ENCODE results near the gene CDK14.

CDK14 gene

DNA sequence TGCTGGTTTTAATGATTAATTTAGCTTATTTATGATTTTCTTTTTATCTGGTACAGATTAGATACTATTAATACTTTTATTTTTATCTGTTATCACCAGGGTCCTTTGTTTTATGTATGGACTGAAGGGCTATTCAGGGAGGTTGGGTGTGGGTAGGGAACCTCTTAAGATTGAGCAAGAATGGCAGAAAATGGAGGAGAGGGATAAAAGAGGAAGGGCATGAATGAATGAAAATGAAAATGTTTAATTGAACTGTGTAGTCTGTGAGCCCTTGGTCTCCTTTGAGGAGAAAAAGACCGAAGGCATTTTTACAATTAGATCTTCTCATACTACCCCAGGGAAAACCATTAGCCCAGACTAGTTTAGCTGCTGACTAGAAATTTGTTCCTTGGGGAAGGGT is 93.1 kb downstream of the CDK14 start:
- no peak for DNase-seq

DNA sequence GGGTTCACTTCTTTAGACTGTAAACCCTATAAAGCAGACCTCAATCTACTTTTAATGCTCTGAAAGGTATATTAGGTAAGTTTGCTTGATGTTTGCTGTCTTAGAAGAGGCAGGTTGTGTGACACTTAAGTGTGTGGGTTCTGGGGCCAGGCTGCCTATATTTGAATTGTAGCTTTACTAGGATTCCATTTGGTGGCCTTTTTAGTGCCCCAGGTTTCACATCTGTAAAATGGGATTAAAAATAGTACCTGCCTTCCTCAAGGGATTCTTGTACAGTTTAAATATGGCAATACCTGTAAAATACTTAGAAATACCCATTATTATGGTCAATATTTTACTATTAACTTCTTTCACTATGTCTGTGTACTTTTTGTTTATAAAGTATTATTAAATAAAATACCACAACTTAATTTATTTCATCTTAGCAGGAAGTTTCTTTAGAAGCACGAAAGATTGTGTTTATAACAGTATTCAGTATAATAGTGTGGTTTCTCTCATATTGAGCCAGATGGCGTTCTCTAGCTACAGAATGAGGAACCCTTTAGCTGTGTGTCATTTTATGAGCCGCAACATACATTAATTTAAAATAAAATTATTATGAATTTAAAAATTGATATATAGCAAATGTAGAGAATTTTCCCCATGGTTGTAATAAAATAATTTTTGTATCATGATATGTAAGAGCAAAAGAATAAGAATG is 94.2 kb downstream of the CDK14 start:
- DNase-seq, result no peak

- no peak for DNase-seq
These were observed 96.3 kb downstream of the CDK14 start for GRCh38 chr7:90692396-90692795.

DNA sequence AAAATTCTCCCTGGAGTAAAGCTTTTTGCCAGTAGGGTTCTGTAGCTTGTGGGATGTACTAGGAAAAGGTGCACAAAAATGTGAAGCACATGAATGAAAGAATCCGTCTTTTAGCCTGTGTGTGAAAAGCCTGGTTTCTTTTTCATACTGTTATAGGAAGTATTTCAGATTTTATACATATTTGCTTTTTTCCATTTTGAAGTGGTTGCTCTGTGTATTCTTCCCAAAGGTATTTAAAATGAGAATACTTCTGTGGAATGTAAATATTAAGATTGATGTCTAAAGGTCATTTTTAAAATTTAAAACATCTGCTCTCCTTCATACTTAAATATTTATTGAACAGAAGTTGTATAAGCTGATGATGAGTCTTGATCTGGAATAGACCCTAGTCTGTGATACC is 96.8 kb downstream of the CDK14 start:
- DNase-seq, result no peak

DNA sequence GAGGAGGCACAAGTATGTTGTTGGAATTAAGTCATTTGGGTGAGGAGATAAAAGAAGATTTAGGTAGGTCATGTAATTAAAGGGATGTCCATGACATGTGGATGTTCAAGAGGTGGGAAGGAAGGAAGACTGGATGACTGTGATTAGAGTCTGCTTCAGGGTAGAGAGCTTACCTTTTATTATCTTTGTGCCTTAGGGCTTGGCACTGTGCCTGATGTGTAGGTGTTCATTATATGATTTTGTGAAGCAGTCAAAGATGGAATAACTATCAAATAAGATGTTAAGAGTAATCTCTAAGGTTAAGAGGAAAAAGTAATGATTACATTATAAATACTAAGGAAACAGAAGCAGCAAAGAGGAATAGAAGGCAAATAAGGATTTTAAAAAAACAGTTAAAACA is 97.8 kb downstream of the CDK14 start:
- no peak for DNase-seq

DNA sequence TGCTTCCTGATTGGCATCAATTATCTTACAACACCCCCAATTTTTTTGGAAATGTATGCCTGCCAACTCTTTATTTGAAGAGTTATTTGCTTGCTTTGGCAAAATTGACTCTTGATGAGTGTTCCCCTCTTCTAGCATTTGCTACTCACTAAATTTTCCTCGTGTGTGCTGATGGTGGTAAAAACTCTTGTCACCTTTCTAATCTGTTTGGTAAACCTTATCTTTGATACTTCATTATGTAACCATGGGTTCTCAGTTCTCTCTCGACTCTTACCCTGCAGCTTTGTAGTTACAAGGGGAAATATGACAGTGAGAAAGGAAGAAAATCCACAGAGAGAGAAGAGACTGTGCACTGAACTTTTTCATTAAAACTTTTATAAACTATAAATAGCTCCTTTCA is 102.5 kb downstream of the CDK14 start:
- DNase-seq, result no peak

GRCh38 chr7:90701021-90701420 is 104.9 kb downstream of the CDK14 start:
- no peak for DNase-seq

DNA sequence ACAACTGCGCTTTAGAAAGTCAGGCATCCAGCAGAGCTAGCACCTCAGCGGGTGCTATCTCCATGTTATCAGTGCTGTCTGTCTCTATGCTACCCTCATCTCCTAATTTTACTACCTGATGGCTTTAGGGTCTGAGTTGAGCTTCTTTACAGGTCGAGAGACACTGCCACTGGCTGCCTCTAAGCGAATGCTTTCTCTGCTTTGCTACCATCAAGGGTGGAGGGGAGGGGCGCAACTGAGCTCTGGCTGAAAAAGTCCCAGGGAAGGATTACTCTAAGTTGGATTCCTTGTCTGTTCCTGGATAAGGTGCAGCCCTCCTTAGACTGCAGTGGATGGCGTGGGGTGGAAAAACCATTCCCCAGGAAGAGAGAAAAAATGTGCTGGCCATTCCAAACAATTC is 105.7 kb downstream of the CDK14 start:
- DNase-seq, result no peak

GRCh38 chr7:90705391-90706071 is 109.4 kb downstream of the CDK14 start:
- DNase-seq, result no peak

DNA sequence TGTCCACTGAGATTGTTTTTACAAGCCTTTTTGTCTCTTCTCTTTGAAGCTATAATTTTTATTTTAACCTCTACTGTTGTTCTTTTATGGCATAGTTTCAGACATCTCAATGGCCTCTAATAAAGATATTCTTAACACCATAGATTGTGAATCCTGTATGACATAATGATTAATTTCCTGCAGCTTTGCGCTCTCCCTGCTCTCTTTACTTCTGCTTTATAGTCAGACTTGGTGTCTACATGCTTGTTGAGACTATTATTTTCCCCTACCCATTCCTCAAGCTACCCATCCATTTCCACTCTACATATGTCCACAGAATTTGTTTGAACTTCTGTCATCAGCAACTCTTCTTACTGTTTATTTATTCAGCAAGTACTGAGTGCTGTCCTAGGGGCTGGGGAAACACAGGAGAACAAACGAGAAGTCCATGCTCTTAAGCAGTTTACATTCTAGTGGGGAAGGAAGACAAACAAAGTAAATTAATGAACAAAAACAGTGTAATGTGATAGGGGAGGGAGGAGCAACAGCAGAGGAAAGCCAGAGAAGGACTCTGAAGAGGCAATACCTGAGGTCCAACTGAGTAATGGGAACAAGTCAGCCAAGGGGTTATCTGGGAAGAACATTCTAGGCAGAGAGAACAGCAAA is 110.1 kb downstream of the CDK14 start:
- DNase-seq, result no peak

GRCh38 chr7:90708841-90709317 is 112.8 kb downstream of the CDK14 start:
- no peak for DNase-seq

DNA sequence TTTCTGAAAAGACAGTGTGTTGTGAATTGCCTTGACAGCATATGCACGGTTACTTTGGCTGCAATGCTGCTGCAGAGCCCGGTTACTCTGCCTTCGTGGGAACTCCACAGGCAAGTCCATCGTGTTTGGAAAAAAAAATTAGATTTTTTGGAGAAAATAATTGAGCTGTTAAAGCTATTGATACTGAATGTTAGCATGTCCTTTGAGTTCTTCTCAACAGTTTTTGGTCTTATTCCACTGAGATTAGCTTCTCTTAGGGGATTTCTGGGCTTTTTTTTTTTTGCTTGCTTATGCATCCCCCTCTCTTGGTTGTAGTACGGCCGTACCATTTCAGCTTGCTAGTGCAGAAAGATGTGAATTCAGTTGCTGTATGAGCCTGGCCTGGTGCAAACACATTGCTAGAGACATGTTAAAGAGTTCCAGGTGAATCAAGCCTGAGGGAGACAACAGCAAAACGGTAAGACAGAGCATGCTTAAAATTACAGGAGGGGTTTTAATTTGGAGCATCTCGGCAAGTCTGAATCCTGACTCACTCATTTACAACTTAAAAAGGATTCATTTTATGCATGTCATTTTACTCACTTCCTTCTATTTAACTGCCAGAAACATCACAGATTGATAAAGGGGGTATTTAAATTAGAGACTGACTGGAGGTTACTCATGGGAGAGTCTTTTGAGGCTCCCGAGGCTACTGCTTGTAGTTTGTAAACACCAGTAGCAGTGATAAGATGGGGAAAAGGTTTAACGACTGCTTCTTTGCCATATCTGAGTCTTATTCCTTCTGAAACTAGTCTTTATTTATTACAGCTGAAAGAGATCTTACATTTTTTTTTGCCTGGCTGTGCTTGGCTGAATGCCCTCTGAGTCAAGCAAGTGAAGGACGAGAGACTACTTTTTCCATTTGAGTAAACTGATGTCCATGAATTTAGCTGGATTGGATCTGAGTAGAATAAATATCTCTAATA is 113.7 kb downstream of the CDK14 start:
- DNase-seq, result no peak

DNA sequence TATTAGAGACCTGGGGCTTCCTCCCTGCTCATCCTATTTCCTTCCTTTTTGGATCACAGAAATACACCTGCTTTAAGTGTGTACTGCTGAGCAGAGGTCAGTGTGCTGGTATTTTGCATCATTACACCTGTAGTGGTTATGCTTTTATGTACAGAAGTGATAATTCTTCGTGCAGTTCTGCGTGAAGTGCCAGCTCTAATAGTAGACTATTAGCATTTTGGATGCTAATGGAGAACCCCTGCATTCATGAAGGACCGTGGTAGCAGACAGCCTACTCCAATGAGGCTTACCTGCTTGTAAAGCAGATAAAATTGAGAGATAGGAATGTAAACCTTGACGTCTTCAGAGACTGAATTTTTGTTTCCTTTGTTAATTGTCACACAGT is 114.3 kb downstream of the CDK14 start:
- no peak for DNase-seq

DNA sequence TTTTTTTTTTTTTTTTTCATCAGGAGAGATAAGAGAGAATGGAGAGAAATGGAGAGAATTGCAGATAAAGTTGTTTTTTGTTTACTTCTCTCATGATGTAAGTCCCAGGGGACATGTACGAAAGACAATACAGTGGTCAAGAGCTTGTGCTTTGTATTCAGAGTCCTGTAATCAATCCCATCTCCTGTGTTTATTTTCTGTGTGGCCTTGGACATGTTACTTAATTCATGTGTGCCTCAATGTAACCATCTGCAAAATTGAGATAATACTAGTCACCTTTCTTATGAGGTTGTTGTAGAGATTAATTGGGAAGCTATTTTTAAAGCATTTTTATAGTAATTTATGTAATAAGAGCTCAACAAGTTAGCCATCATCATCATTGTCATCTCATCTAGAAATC is 117.5 kb downstream of the CDK14 start:
- DNase-seq, result no peak

DNA sequence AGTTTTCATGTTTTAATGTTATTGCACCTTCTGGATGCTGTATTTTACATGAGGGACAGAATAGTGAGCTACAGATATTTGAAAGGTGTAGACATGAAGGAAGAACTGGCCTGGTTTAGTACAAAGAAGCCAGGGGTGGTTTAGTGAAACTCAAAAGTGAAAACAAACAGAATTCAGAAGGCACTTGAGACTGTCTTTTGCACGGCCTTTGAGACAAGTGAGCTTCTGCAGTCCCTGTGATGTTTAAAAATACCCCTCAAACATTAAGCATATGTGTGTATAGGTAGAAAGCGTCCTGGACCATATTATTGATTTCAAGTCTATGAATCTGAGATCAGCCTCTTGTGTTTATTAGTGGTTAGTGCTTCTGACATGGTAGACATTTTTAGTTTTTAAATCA is 118.9 kb downstream of the CDK14 start:
- DNase-seq, result no peak

GRCh38 chr7:90717296-90718060 is 121.4 kb downstream of the CDK14 start:
- no peak for DNase-seq

DNA sequence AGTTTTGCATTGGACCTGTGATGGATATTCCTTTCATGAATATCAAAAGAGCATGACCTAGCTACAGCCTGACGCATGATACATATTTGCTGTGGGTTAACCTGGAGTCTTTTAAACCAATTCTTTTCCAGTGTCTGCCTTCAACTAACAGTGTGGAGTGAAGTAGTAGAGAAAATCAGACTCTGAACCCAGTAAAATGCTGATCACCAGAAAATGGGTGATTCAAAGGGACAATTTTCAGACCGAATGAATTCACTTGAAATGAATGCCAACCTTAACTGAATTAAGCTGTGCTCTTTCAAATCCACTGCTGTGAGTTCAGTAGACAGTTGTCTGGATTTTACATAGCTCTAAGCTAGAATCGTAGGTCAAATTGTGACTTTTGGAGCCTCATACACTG is 123.0 kb downstream of the CDK14 start:
- DNase-seq, result no peak

DNA sequence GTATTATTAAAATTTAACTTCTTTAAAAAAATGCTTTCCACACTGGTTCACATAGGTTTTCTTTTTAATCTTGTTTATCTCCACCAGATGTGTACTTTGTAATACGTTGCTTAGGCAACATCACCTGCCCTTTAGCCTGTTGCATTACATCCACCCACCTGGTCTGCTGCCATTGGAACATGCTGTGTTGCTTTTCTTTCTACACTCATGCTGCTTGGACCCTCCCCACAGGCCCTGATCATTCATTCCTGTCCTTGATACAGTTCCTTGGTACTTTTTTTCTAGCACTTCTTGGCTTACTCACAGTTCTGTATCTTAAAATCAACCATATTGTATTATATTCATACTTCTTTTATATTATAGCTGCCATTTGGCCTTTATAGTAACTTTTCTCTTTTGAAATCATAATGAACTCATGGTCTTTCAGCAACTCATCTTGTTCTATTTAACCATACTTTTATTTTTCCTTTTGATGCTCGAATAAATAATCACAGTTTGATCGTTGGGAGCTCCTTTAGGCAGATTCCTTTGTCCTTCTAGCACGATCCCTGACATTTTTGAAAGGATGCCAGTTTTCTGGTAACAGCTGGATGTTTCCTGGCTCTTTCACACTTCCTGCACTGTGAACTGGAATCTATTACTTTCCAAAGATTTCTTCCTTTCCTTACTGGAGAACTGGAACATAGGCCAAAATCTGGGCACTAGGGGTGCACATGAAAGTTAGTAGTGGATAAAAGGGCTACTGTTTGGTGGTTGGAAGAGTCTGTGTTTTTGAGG is 125.1 kb downstream of the CDK14 start:
- no peak for DNase-seq

DNA sequence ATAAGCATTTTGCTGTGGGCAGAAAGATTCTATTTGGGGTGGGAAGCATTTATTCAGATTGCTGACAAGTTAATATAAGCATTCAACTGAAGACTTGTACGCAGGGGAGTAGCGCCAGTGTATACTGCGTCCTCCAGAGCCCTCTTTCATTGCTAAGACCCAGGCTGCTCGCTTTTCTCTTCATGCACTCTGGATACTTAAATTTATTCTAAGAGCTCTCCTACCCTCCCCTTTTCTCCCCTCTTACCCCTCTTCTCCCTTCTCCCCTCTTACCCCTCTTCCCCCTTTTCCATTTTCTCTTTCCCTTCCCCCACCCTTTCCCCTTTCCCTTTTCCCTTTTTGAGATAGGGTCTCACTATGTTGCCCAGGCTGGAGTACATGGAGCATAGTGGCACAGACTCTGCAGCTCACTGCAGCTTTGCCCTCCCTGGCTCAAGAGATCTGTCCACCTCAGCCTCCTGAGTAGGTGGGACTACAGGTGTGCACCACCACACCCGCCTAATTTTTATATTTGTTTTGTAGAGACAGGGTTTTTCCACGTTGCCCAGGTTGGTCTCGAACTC is 125.8 kb downstream of the CDK14 start:
- no peak for DNase-seq

GRCh38 chr7:90723233-90723632 is 127.1 kb downstream of the CDK14 start:
- DNase-seq, result no peak

DNA sequence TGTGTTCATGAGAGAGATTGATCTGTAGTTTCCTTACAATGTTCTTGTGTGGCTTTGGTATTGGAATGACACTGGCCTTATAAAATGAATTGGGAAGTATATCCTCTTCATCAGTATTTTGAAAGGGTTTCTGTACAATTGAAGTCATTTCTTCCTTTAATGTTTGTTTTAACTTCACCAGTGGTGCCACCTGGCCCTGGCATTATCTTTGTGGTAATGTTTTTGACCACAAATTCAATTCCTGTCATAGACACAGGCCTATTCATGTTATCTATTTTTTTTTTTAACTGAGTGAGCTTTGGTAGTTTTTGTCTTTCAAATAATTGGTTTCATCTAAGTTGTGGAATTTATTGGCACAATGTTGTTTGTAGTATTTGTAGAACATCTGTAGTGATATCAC is 127.7 kb downstream of the CDK14 start:
- no peak for DNase-seq
